NCI-H69 (cell line): ENCODE measurements around the gene EXOC7.

Experiments used
- DNase-seq: peaks from one replicate; lab custom pipeline; 2025; lab: John Stamatoyannopoulos, UW

The EXOC7 gene

GRCh38 chr17:76121932-76122430 lies 18.4 kb upstream of the EXOC7 start:
- no peak for DNase-seq

GRCh38 chr17:76120658-76121008 lies 17.0 kb upstream of the EXOC7 start:
- no peak for DNase-seq

GRCh38 chr17:76119409-76120371 lies 16.1 kb upstream of the EXOC7 start:
- DNase-seq: no peak

GRCh38 chr17:76115138-76115754 lies 11.7 kb upstream of the EXOC7 start:
- no peak for DNase-seq

- no peak for DNase-seq
Observed at GRCh38 chr17:76111956-76112355, 8.4 kb upstream of the EXOC7 start.

GRCh38 chr17:76107509-76107908 lies 3.9 kb upstream of the EXOC7 start:
- peak; percentile 54 for DNase-seq

GRCh38 chr17:76106703-76107102 lies 3.1 kb upstream of the EXOC7 start:
- DNase-seq: no peak

- DNase-seq: no peak
Observed at GRCh38 chr17:76104896-76105231, 1.3 kb upstream of the EXOC7 start.

- no peak for DNase-seq
Observed at GRCh38 chr17:76104140-76104895, 731 bp upstream of the EXOC7 start.

- DNase-seq: no peak
Observed at GRCh38 chr17:76102944-76103273, 678 bp downstream of the EXOC7 start.

GRCh38 chr17:76097716-76098295 lies 5.8 kb downstream of the EXOC7 start:
- DNase-seq: no peak

GRCh38 chr17:76095943-76096342 lies 7.6 kb downstream of the EXOC7 start:
- no peak for DNase-seq

- no peak for DNase-seq
Observed at GRCh38 chr17:76094046-76094445, 9.5 kb downstream of the EXOC7 start.

GRCh38 chr17:76092526-76093413 lies 10.8 kb downstream of the EXOC7 start:
- DNase-seq: no peak

GRCh38 chr17:76091526-76092286 lies 11.9 kb downstream of the EXOC7 start:
- DNase-seq: no peak

GRCh38 chr17:76090517-76091129 lies 13.0 kb downstream of the EXOC7 start:
- no peak for DNase-seq

- DNase-seq: no peak
Observed at GRCh38 chr17:76089680-76090516, 13.7 kb downstream of the EXOC7 start.

- no peak for DNase-seq
Observed at GRCh38 chr17:76088868-76089576, 14.6 kb downstream of the EXOC7 start.
